ENCODE data around the gene TTBK2. TPM values are rescaled to one million over a fixed set of nuclear protein-coding genes. Genes with fewer than 3 reads are reported as not detected.

The TTBK2 gene
- total and polyA plus RNA-seq, 2 donors (not counting 3 experiments of a cell fraction or from before 2014, with no cell fraction given), result 4.4 to 17.1 TPM

GRCh38 chr15:42730536-42730935, 190.0 kb downstream of the TTBK2 start:
- H3K4me2 ChIP-seq (ENCODE audit: insufficient read depth, low read length), result no peak overlapping the region
- H4K20me1 ChIP-seq (replicated peaks; ENCODE audit: control insufficient read depth, extremely low read depth, insufficient read depth, low read length), result no peaks in the 10 kb centered on the region
- no peak overlapping the region for H3K4me3 ChIP-seq (replicated peaks in 1 of 3; ENCODE audit: insufficient read depth in 1 of 3, low read depth in 1 of 3, low read length in 3 of 3)
- no peaks in the 10 kb centered on the region for H3K4me1 ChIP-seq (ENCODE audit: control insufficient read depth, extremely low read depth, insufficient read depth, low read length)
- no peaks in the 10 kb centered on the region for H3K9me3 ChIP-seq (replicated peaks; ENCODE audit: control insufficient read depth, insufficient read depth, low read length)
- FAIRE-seq (no peak), DNase-seq (ENCODE audit: low read depth, low spot score) (no peak)
- H3K27ac ChIP-seq (ENCODE audit: insufficient read depth, low read depth, low read length), result no peak overlapping the region
- no peaks in the 10 kb centered on the region for H3K9me1 ChIP-seq (replicated peaks; ENCODE audit: control insufficient read depth, extremely low read depth, insufficient read depth, low read length)
- dilution Hi-C loops (cut with MboI; ENCODE audit: extremely low pct_ligation_motif_present, low sequenced_read_pairs), result no loop called here
- H3K9ac ChIP-seq (replicated peaks; ENCODE audit: extremely low read depth, insufficient read depth, low read length), result no peak overlapping the region
- no TSS peak for BruUV-seq (replicated peaks)
- TF ChIP-seq EZH2 (IDR thresholded peaks at IDR 0.05; ENCODE audit: borderline replicate concordance, low read depth, low read length, severe bottlenecking), result no peak
- TF ChIP-seq FOS (IDR thresholded peaks at IDR 0.05; ENCODE audit: borderline replicate concordance, insufficient read depth, low read length), result no peak
- TF ChIP-seq JUN (IDR thresholded peaks at IDR 0.05; ENCODE audit: borderline replicate concordance, insufficient read depth, insufficient read length, low read depth), result no peak
- no peak for TF ChIP-seq MYC (IDR thresholded peaks at IDR 0.05; ENCODE audit: low read depth, low read length)
- TF ChIP-seq POLR2AphosphoS5 (IDR thresholded peaks at IDR 0.05; ENCODE audit: insufficient read depth, low read depth, low read length), result no peak
- peaks cover 16 to 65% of the 10 kb centered on the region in 2 experiments for H3K36me3 ChIP-seq (ENCODE audit: control insufficient read depth in 2 of 2, extremely low read depth in 1 of 2, insufficient read depth in 2 of 2, low read length in 2 of 2)
- no peaks in the 10 kb centered on the region for H3K27me3 ChIP-seq (ENCODE audit: control insufficient read depth in 2 of 2, insufficient read depth in 2 of 2, low read length in 2 of 2)
- POLR2A ChIA-PET, result no interaction called here
- no peak overlapping the region for H2AFZ ChIP-seq (ENCODE audit: low read depth, low read length)
- H3K79me2 ChIP-seq (ENCODE audit: control insufficient read depth, insufficient read depth, low read length), result peaks cover 2% of the 10 kb centered on the region
- intact Hi-C loops (cut with micrococcal nuclease), result no loop called here
- CTCF ChIA-PET, result interaction anchor here (1.0 to 5.5 kb wide), 2 partner anchors 8 to 196 kb away, joined by 4 to 30 read pairs; no protein-coding TSS in a partner anchor

- Histone ChIP-seq H3K9me1 (replicated peaks; ENCODE audit: control insufficient read depth, extremely low read depth, insufficient read depth, low read length) (no peaks in the 10 kb centered on the region), H3K9ac (replicated peaks; ENCODE audit: extremely low read depth, insufficient read depth, low read length) (no peak overlapping the region), H3K4me1 (ENCODE audit: control insufficient read depth, extremely low read depth, insufficient read depth, low read length) (no peaks in the 10 kb centered on the region), H3K79me2 (ENCODE audit: control insufficient read depth, insufficient read depth, low read length) (peaks cover 2% of the 10 kb centered on the region), H3K27me3 (ENCODE audit: control insufficient read depth in 2 of 2, insufficient read depth in 2 of 2, low read length in 2 of 2) (no peaks in the 10 kb centered on the region), H3K36me3 (ENCODE audit: control insufficient read depth in 2 of 2, extremely low read depth in 1 of 2, insufficient read depth in 2 of 2, low read length in 2 of 2) (peaks cover 18 to 67% of the 10 kb centered on the region in 2 experiments), H3K27ac (ENCODE audit: insufficient read depth, low read depth, low read length) (no peak overlapping the region), H3K4me2 (ENCODE audit: insufficient read depth, low read length) (no peak overlapping the region), H3K4me3 (replicated peaks in 1 of 3; ENCODE audit: insufficient read depth in 1 of 3, low read depth in 1 of 3, low read length in 3 of 3) (no peak overlapping the region), H4K20me1 (replicated peaks; ENCODE audit: control insufficient read depth, extremely low read depth, insufficient read depth, low read length) (no peaks in the 10 kb centered on the region), H3K9me3 (replicated peaks; ENCODE audit: control insufficient read depth, insufficient read depth, low read length) (no peaks in the 10 kb centered on the region), H2AFZ (ENCODE audit: low read depth, low read length) (no peak overlapping the region)
- POLR2A ChIA-PET, result no interaction called here
- intact Hi-C loops (cut with micrococcal nuclease) (no loop called here), dilution Hi-C loops (cut with MboI; ENCODE audit: extremely low pct_ligation_motif_present, low sequenced_read_pairs) (no loop called here)
- FAIRE-seq (no peak), DNase-seq (ENCODE audit: low read depth, low spot score) (no peak)
- no peak for TF ChIP-seq MYC (IDR thresholded peaks at IDR 0.05; ENCODE audit: low read depth, low read length)
- TF ChIP-seq JUN (IDR thresholded peaks at IDR 0.05; ENCODE audit: borderline replicate concordance, insufficient read depth, insufficient read length, low read depth), result no peak
- TF ChIP-seq FOS (IDR thresholded peaks at IDR 0.05; ENCODE audit: borderline replicate concordance, insufficient read depth, low read length), result no peak
- BruUV-seq (replicated peaks), result no TSS peak
- CTCF ChIA-PET, result interaction anchor here (5.5 kb wide), 1 partner anchor 196 kb away, joined by 30 read pairs; no protein-coding TSS in a partner anchor
Measured at GRCh38 chr15:42730135-42730534, 190.4 kb downstream of the TTBK2 start.
